ENCODE results near the gene LRP5.

DNA sequence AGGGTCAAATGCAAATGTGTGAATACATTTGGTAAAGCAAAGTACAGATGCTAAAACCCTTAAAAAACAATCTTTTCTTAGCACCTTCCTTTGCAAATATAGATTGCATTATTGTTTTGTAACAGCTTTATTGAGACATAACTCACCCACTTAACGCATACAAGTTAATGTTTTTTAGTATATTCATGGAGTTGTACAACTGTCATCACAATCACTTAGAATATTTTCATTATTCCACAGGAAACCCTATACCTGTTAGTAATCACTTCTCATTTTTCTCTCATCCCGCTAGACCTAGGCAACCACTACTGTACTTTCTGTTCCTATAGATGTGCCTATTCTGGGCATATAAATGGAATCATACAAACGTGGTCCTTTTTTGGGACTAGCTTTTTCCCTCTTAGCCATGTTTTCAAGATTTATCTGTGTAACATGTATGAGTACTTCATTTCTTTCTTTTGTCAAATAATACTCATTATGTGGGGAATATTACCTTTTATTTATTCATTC is 182.9 kb downstream of the LRP5 start:
- TF ChIP-seq, protein P1, sequence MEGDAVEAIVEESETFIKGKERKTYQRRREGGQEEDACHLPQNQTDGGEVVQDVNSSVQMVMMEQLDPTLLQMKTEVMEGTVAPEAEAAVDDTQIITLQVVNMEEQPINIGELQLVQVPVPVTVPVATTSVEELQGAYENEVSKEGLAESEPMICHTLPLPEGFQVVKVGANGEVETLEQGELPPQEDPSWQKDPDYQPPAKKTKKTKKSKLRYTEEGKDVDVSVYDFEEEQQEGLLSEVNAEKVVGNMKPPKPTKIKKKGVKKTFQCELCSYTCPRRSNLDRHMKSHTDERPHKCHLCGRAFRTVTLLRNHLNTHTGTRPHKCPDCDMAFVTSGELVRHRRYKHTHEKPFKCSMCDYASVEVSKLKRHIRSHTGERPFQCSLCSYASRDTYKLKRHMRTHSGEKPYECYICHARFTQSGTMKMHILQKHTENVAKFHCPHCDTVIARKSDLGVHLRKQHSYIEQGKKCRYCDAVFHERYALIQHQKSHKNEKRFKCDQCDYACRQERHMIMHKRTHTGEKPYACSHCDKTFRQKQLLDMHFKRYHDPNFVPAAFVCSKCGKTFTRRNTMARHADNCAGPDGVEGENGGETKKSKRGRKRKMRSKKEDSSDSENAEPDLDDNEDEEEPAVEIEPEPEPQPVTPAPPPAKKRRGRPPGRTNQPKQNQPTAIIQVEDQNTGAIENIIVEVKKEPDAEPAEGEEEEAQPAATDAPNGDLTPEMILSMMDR (IDR thresholded peaks at IDR 0.05): no peak
- no peak for TF ChIP-seq POLR2A (IDR thresholded peaks at IDR 0.05)
